HepG2 (cell line): ENCODE results near the gene NIPAL1. TPM values are rescaled to one million over a fixed set of nuclear protein-coding genes. Genes with fewer than 3 reads are reported as not detected.

Experiments
- AGO1 ChIP-seq: fragments of 200-400 bp; formaldehyde crosslinking; IDR thresholded peaks from 2 replicates; pipeline ENCODE4 v1.6.1; 2017; ENCODE audit warnings: mild to moderate bottlenecking, low read depth, low read length, moderate library complexity; ENCODE audit not compliant: poor library complexity, severe bottlenecking
- EHMT2 ChIP-seq: fragments of 200-600 bp; sonication (generic); IDR thresholded peaks from 2 replicates; pipeline ENCODE4 v1.7.0; 2017; ENCODE audit warnings: antibody characterized with exemption, low read depth, low read length, borderline replicate concordance
- ELK4 ChIP-seq: sonication (generic); formaldehyde crosslinking; IDR thresholded peaks from 2 replicates; pipeline ENCODE4 v1.9.0; 2021; ENCODE audit warnings: missing genetic modification reagents, borderline replicate concordance
- ETV5 ChIP-seq: IDR thresholded peaks from 2 replicates; pipeline ENCODE4 v1.6.1; 2018; ENCODE audit warnings: missing biosample characterization, missing genetic modification reagents, inconsistent platforms, borderline replicate concordance
- GATAD2A ChIP-seq: IDR thresholded peaks from 2 replicates; pipeline ENCODE4 v1.6.1; 2016
- GTF3A ChIP-seq: sonication (generic); formaldehyde crosslinking; conservative IDR thresholded peaks from 2 replicates; pipeline ENCODE4 v1.4.0; 2020; ENCODE audit warnings: mild to moderate bottlenecking, missing genetic modification reagents
- MEIS1 ChIP-seq: sonication (generic); formaldehyde crosslinking; IDR thresholded peaks from 2 replicates; pipeline ENCODE4 v1.9.0; 2021; ENCODE audit warnings: mild to moderate bottlenecking, missing genetic modification reagents, moderate library complexity, borderline replicate concordance
- SOX13 ChIP-seq, 3 experiments: fragments of 450-650 bp in 1 of 3; sonication (generic) in 1 of 3; formaldehyde crosslinking in 1 of 3; IDR thresholded peaks in 2 of 3; conservative IDR thresholded peaks in 1 of 3; 2 replicates each; pipeline versions ENCODE4 v1.5.0 to v1.6.1; 2016 to 2020; ENCODE audit warnings: antibody characterized with exemption in 1 of 3, mild to moderate bottlenecking in 1 of 3, missing compliant biosample characterization in 1 of 3, missing genetic modification reagents in 1 of 3, moderate library complexity in 1 of 3
- TFDP1 ChIP-seq: IDR thresholded peaks from 2 replicates; pipeline ENCODE4 v1.6.1; 2016; ENCODE audit warnings: missing compliant biosample characterization, missing genetic modification reagents, borderline replicate concordance
- U2AF1 ChIP-seq: fragments of 200-400 bp; formaldehyde crosslinking; optimal IDR thresholded peaks from 2 replicates; pipeline ENCODE3; 2017; ENCODE audit warnings: mild to moderate bottlenecking, low read depth, low read length
- ZBTB10 ChIP-seq: sonication (generic); formaldehyde crosslinking; IDR thresholded peaks from 2 replicates; pipeline ENCODE4 v1.4.0; 2020; ENCODE audit warnings: missing genetic modification reagents, borderline replicate concordance
- ZBTB49 ChIP-seq: sonication (generic); formaldehyde crosslinking; IDR thresholded peaks from 2 replicates; pipeline ENCODE4 v1.4.0; 2020; ENCODE audit warnings: missing genetic modification reagents, borderline replicate concordance
- ZFP36 ChIP-seq: fragments of 150-350 bp; IDR thresholded peaks from 2 replicates; pipeline ENCODE4 v1.6.1; 2018; ENCODE audit warnings: borderline replicate concordance, low read length, low read depth; ENCODE audit not compliant: partially characterized antibody
- ZNF121 ChIP-seq: sonication (generic); formaldehyde crosslinking; IDR thresholded peaks from 2 replicates; pipeline ENCODE4 v1.5.0; 2020; ENCODE audit warnings: mild to moderate bottlenecking, missing genetic modification reagents
- ZNF430 ChIP-seq: sonication (generic); formaldehyde crosslinking; IDR thresholded peaks from 2 replicates; pipeline ENCODE4 v1.9.0; 2021; ENCODE audit warnings: mild to moderate bottlenecking, missing genetic modification reagents
- ZNF513 ChIP-seq: sonication (generic); formaldehyde crosslinking; conservative IDR thresholded peaks from 2 replicates; pipeline ENCODE4 v1.5.0; 2020; ENCODE audit warnings: missing genetic modification reagents
- ZNF713 ChIP-seq: sonication (generic); formaldehyde crosslinking; IDR thresholded peaks from 2 replicates; pipeline ENCODE4 v1.4.0; 2020; ENCODE audit warnings: mild to moderate bottlenecking, missing genetic modification reagents
- polyA plus RNA-seq, 8 experiments: library from polyadenylated mRNA; depleted of rRNA in 3 of 8; stranded (reverse) in 7 of 8; unstranded in 1 of 8; fragments of >200 nt; fragmentation: Illumina TruSeq in 4 of 8; extraction: Trizol in 4 of 8; gene quantifications; 2 replicates each; pipeline versions ENCODE4 v1.2.1 to v1.2.3, GENCODE V29; 2011 to 2016; ENCODE audit warnings: low read depth in 4 of 8, missing spikeins in 1 of 8, mixed read lengths in 1 of 8; ENCODE audit not compliant: insufficient read depth in 1 of 8
- total RNA-seq, 5 experiments: library from RNA; depleted of rRNA; stranded (reverse); fragments of >200 nt; fragmentation: Illumina TruSeq; extraction: Trizol; gene quantifications; 2 replicates each; pipeline ENCODE4 v1.2.3, GENCODE V29; 2016; ENCODE audit warnings: low read depth in 1 of 5

The NIPAL1 gene
- total and polyA plus RNA-seq, 2 of the 13 experiments (the other 11 are each of a cell fraction or from before 2014, with no cell fraction given), result 1.4 to 3.4 TPM

GRCh38 chr4:48016141-48017107 is at the start of gene NIPAL1, which contains the start of gene CNGA1 (continued):
- peak; percentile 58; the same call in 1 of the 2 replicates for TF ChIP-seq TFDP1
- TF ChIP-seq ZBTB10, result no peak; the same call in 1 of the 2 replicates
- TF ChIP-seq ZNF513 (CRISPR knock-in tag), result no peak
- TF ChIP-seq SOX13 (IDR thresholded peaks at IDR 0.05), result no peak
- no peak for TF ChIP-seq SOX13 (CRISPR knock-in tag; conservative IDR thresholded peaks at IDR 0.05 in 1 of 2, IDR thresholded peaks at IDR 0.05 in 1 of 2)
- TF ChIP-seq EHMT2, result no peak
- peak; percentile 52 for TF ChIP-seq ZNF430
- TF ChIP-seq ZBTB49 (CRISPR knock-in tag), result no peak
- TF ChIP-seq U2AF1, result no peak
- TF ChIP-seq ELK4 (CRISPR knock-in tag), result no peak
- peak; percentile 54; the same call in 1 of the 2 replicates for TF ChIP-seq MEIS1 (CRISPR knock-in tag)
- TF ChIP-seq AGO1, result no peak
- peak; percentile 68; the same call in 1 of the 2 replicates for TF ChIP-seq ETV5 (CRISPR knock-in tag)
- TF ChIP-seq GTF3A (CRISPR knock-in tag), result no peak
- no peak for TF ChIP-seq ZNF713 (CRISPR knock-in tag)
- no peak for TF ChIP-seq ZNF121 (CRISPR knock-in tag)
- TF ChIP-seq ZFP36, result no peak
- no peak; the same call in none of the 2 replicates for TF ChIP-seq GATAD2A (CRISPR knock-in tag)
